ENCODE data around the gene CHTOP.
"Not testable (repeated sequence)": the region's sequence is repeated elsewhere in the genome, so short reads cannot be mapped to it uniquely, and the experiment has no call there.

CHTOP gene

DNA sequence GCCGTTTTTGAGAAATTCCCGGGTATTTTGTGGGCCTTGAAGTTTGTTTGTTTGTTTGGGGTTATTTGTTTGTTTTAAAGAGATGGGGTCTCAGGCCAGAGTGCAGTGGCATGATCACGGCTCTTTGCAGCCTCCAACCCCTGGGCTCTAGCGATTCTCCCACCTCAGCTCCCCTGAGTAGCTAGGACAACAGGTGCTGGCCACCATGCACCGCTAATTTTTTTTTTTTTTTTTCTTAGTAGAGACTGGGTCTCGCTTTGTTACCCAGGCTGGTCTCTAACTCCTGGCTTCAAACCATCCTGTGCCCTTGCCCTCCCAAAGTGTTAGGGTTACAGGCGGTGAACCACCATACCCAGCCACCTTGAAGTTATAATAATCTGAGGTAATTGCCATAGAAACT, 2.0 kb downstream of the CHTOP start:
- no peak for DNase-seq

DNA sequence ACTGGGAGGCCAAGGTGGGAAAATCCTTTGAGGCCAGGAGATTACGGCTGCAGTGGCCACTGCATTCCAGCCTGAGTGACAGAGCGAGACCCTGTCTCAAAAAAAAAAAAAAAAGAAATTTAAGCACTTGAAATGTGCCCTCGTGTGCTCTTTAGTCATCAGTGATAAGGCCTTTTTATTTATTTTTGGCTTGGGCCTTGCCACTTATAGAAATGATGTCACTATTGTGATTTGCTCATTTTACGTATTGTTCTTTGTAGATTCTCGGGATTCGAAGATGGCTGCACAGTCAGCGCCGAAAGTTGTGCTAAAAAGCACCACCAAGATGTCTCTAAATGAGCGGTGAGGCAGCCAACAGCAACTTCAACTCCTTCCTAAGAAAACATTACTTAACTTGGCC, 2.4 kb downstream of the CHTOP start:
- no peak for DNase-seq

- no peak for DNase-seq
Observed at GRCh38 chr1:153638261-153638660, 4.4 kb downstream of the CHTOP start.

DNA sequence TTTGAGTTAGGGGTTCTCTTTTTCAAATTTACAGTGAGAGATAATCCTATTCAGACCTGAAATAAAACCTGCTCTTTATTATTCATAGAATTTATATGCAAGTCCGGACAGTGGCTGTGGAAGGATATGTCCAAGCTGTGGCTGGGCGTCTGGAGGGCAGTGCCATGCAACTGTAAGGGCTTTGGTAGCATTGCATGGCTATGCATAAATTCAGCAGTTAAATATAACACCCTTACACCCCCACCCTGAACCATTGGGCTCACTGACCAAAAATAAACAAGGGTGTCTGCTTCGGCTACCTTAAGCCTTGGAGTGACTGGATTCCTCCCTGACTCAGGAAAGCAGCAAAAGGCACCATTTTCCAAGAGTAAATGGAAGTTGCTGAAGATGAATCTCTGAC, 5.4 kb downstream of the CHTOP start:
- DNase-seq = no peak

DNA sequence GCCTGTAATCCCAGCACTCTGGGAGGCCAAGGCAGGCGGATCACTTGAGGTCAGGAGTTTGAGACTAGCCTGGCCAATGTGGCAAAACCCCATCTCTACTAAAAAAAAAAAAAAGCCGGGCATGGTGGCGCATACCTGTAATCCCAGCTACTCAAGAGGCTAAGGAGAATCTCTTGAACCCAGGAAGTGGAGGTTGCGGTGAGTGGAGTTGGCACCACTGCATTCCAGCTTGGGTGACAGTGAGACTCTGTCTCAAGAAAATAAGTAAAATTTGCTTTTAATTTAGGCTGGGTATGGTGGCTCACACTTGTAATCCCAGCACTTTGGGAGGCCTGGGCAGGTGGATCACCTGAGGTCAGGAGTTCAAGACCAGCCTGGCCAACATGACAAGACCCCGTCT, 6.3 kb downstream of the CHTOP start:
- not testable (repeated sequence) for DNase-seq

DNA sequence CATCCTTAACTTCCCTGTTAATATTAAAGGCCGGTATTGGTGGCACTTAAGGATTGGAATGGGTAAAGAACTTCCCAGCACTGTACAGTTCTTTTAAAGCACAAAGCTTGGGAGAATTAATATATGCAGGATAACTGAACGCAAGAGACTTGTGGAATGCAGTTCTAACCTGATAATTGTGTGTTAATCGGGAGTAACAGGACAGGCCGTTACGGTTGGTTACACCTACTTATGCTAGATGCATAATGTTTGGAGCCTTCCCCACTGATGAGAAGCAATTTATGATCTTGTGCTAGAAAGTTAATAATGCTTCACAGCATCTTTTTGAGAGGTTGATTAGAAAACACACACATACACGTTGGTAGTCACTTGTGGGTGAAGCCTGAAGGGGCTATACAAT, 7.0 kb downstream of the CHTOP start:
- no peak for DNase-seq

- no peak for DNase-seq
Observed at GRCh38 chr1:153642161-153642560, 8.3 kb downstream of the CHTOP start.

DNA sequence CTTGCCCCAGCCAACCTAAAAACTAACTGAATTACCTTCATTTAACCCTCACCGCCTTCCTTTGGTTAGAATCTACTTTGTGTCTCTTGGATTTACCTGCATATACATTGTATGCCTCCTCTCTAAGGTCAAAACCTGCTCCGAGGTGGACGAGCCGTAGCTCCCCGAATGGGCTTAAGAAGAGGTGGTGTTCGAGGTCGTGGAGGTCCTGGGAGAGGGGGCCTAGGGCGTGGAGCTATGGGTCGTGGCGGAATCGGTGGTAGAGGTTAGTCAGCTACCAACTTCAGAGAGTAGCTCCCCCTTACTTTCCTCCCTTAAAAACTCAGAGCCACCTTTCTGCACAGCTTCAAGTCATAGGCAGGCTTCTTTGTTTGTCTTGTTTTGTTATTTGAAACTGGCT, 9.2 kb downstream of the CHTOP start:
- DNase-seq = no peak

DNA sequence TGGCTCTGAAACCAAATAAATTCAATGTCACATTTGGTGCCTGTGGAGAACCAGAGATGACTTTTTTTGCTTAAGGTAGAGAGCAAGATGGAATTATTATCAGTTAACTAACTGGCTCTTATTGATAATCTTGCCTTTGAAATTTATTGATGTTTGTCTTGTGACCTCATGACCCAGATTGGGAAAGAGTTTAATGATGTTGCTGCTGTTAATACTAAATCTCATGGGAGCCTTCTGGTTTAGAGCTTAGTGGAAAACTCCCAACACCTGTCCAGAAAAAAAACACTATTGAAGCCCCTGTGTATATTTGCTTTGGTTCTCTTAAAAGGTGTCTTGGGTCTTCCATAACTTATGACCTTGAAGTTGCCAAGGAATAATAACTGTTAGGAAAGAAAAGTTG, 9.9 kb downstream of the CHTOP start:
- no peak for DNase-seq

DNA sequence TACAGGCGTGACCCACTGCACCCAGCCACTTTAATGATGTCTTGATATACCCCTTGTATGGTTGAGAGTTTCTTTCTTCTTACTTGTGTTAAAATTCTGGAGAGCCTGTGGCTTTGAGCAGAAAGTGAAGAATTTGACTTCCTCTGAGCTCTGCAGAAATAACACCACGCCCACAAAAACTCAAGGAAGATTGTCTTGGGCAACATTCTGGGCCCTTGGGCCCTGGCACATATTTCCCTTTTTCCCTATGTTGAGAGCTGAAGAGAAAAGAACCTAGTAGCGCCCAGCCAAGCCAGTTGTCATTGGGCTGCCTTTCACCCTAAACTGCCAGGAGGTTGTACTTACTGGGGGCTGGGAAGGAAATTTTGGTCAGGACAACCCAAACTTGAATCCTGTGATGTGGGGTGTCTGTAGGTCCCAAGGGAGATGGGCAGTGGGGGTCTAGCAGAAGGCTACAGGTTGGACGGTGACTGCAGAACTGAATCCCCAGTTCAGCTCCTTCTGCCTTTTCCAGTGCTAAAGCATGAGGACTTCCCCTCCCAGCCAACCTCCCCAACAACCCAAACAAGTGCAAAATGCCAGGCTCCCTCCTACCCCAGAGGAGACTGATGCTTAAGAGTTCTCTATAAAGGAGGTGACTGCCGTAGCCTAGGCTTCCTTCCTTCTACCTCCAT, 12.9 kb downstream of the CHTOP start:
- no peak for DNase-seq

- DNase-seq = no peak
Observed at GRCh38 chr1:153647346-153647714, 13.5 kb downstream of the CHTOP start.

GRCh38 chr1:153648000-153648643, 14.3 kb downstream of the CHTOP start:
- no peak for DNase-seq

GRCh38 chr1:153649137-153649862, 15.4 kb downstream of the CHTOP start:
- DNase-seq = peak; percentile 63

DNA sequence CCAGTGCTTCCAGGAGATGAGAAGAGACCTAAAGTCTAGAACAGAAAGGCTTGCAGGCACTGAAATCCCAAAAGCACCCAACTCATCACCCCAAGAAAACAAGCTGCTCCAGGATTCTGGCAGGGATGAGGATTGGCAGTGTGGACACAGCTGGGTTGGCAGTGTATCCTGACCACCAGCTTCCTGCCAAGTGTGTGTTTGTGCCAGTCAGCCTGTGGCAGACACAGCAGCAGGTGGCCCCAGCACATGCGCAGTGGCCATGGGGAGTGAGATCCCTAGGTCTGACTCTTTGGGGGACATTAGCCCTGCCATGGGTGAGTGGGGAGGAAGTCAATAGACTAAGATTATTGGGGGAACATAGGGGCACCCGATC, 16.0 kb downstream of the CHTOP start:
- DNase-seq = no peak

DNA sequence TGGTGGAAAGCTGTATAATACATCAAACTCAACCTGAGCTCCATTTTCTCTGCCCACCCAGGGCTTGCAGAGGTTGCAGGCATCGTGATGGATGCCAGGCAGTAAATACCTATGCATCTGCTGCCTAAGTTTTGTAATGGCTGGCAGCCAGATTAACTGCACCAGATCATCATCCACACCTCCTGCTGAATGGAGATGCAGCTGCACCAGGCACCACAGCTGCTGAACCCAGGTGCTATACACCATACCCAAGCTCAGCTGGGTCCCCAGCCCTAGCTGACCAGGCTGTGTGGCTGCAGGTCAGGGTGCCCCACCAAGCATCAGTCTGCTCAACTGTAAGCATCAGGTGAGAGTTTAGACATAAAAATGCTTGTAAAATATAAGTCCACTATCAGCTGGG, 17.9 kb downstream of the CHTOP start:
- DNase-seq = no peak

DNA sequence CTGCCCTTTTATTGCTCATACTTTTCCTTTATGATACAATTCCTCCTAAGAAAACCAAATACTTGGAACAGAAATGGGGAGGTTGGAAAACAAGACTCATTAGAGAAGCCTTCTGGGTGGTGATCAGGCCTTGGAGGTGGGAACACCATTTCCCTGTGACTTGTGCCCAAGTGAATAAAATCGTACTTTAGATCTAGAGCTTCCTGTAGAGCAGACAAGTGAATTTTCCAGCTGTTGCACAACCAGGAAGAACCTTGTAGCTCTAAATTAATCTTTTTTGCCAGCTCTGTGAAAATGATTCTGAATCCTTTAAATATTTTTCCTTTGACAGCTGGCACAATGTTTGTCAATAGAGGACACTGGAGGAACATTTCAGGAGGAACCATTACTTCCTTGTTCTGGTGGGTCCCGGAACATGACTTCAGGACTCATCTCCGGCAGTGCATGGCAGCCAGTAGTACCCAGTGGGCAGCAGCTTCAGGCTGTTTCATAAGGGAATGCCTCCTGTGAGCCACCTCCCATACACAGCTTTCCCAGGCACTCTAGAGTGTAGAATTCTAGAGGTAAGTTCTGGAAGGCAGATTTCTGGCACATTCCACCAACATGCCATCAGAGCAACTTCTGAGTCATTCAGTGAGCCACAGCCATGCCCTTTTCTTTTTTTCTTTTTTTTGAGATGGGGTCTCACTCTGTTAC, 19.1 kb downstream of the CHTOP start:
- DNase-seq = no peak

DNA sequence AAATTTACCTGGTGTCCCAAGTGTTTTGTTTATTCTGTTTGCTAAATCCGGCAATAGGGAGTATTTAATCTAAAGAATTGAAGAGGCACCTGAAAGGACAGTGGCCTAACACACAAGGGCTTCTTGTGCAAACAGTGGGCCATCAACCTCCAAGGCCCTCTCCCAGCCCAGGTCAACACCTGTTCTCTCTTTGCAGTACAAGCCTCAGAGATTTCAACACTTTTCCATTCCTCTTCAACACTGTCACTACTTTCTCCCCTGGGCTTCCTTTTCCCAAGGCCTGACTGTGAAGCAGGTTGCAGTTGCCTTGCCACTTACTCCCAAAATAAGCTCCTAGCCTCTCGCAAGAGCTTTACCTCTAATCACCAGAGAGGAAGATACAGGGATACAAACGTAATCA, 21.5 kb downstream of the CHTOP start:
- DNase-seq = no peak

DNA sequence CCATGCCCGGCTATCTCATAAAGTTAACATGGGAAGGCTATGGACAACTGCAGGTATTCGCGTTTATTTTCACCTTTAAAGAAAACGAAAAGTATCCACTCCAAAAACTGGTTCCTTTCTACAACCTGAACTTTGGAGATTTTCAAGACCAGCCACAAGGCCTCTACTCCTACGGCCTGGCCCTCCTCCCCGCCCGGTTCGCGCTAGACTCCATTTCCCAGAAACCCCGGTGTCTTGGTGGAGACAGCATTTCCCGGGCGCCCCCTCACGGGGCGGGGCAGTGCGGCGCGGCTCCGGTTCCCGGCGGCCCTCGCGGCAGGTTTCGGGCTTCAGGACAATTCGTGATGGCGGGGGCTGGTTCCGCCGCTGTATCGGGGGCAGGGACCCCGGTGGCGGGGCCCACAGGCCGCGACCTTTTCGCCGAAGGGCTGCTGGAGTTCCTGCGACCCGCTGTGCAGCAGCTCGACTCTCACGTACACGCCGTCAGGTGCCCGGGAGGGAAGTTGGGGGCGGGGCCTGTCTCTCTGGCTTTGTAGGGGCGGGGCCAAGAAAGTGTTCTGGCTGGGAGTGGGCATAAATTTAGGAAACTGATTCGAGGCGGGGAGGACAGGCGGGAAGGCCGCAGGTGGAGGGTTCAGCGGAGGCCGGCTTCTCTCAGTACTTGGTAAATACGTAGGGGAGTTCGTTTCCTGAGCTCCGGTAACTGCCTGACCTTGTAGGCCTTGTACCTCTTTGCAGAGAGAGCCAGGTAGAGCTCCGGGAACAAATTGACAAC, 24.7 kb downstream of the CHTOP start, which contains the start of gene SNAPIN:
Gene SNAPIN, plus strand, starts transcription at position 304 of the 775 bp plus-strand sequence. Its CDS starts 41 bp downstream, at position 345.
- peak; percentile 96 for DNase-seq

DNA sequence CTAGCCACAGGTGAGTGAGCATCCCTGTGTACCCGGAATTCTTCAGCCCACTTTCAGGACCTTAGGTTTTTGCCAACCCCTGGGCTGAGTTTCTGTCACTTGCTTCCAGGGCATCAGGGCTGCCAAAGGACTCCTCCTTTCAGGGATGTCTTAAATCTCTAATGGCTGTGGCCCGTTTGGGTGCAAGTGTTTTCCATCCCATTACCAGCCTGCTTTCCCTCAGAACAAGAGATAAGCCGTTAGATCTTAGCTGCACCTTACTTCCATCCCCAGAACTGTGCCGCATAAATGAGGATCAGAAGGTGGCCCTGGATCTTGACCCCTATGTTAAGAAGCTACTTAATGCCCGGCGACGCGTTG, 25.3 kb downstream of the CHTOP start:
- no peak for DNase-seq

DNA sequence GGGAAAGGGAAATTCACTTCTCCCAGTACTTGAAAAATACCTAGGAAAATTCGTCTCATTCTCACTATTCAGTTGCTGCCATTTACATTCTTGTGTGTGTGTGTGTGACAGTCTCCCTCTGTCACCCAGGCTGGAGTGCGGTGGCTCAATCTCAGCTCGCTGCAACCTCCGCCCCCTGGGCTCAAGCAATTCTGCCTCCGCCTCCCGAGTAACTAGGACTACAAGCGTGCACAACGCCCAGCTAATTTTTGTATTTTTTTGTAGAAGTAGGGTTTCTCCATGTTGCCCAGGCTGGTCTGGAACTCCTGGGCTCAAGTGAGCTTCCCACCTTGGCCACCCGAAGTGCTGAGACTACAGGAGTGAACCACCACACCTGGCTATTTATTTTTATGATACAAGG, 25.8 kb downstream of the CHTOP start:
- DNase-seq = no peak

DNA sequence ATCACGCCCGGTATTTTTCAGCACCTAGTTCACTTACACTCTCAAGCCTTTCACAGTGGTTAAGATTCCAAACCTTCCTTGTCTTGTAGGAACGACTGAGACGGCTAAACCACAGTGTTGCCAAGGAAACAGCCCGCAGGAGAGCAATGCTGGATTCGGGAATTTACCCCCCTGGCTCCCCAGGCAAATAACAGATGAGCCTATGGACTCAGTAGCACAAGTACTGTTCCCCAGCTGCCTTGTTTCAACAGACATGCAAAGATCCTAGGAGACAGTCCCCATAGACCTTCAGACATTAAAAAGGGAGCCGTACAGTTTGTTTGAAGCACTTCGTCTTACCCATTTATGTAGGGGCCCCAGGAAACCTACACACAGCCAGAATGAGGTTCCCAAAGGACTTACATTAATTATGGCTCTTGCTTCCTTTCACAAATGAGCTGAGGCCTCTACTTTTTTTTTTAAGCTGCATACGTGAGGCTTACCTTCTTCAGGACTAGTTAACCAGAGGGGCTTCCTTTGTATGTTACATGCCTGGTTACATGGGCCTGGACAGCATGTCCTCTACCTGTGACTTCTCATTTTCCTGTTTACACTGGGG, 27.3 kb downstream of the CHTOP start:
- DNase-seq = no peak

DNA sequence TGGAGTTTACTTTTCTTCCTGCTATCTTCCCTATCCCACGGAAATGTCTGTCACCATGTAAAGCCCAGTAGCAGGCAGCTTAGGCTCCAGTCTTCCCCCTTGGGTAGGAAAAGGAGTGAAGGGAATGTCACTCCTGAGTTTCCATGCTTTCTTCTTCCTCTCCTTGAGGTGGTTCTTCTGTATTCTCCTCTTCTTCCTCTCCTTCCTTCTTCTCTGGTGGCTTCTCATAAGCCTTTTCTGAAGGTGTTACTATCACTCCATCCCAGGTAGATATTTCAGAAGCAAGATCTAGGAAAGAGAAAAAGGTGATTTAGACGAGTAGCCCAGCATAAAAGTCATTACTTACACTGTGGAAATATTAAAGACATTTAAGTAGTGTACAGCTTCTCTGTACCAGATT, 28.4 kb downstream of the CHTOP start:
- DNase-seq = no peak

DNA sequence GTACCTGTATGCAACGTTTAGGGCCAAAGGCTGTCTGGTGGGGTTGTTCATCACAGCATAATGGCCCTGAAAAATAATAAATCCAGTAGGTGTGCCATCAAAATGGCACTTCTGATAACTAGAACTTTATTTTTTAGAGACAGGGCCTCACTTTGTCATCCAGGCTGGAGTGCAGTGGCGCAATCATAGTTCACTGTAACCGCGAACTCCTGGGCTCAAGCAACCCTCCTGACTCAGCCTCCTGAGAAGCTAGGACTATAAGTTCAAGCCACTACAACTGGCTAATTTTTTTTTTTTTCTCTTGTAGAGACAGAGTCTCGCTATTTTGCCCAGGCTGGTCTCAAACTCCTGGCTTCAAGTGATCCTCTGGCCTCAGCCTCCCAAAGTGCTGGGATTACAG, 29.3 kb downstream of the CHTOP start:
- no peak for DNase-seq

All from OCI-M1 (cell line).